Peyer's patch (tissue), 4 donors: Measurements from ENCODE around the gene GPS1. TPM values are rescaled to one million over a fixed set of nuclear protein-coding genes. Genes with fewer than 3 reads are reported as not detected.

Source experiments
- DNase-seq, 3 donors: peaks; one replicate each; pipeline ENCODE4 v3.0.0-alpha.2; 2017 to 2019
- H3K27ac ChIP-seq, 4 donors: fragments of 200-600 bp; sonication (generic); one replicate each; pipeline ENCODE4 v1.5.1; 2016 to 2019
- H3K27me3 ChIP-seq, 2 donors: fragments of 200-600 bp; sonication (generic); one replicate each; pipeline ENCODE4 v1.5.1; 2019
- H3K36me3 ChIP-seq, 3 donors: fragments of 200-600 bp; sonication (generic); one replicate each; pipeline ENCODE4 v1.5.1; 2016 to 2019
- H3K4me1 ChIP-seq, 4 donors: fragments of 200-600 bp; sonication (generic); one replicate each; pipeline ENCODE4 v1.5.1; 2016 to 2019
- H3K4me3 ChIP-seq, 4 donors: fragments of 200-600 bp; sonication (generic); 1 replicate in 3 of 4; 2 replicates in 1 of 4; pipeline ENCODE4 v1.5.1; 2016 to 2019; ENCODE audit warnings: mild to moderate bottlenecking in 1 of 4
- H3K9me3 ChIP-seq, 4 donors: fragments of 200-600 bp; sonication (generic); one replicate each; pipeline ENCODE4 v1.5.1; 2016 to 2019; ENCODE audit warnings: mild to moderate bottlenecking in 1 of 4
- CTCF ChIP-seq, 6 experiments: fragments of 450-650 bp in 4 of 6; fragments of 200-600 bp in 2 of 6; sonication (generic) in 1 of 6; IDR thresholded peaks; one replicate each; pipeline ENCODE4 v1.5.1; 2017 to 2019; ENCODE audit warnings: antibody characterized with exemption in 6 of 6, mild to moderate bottlenecking in 3 of 6, moderate library complexity in 1 of 6
- POLR2A ChIP-seq, 2 donors: fragments of 450-650 bp; IDR thresholded peaks; one replicate each; pipeline ENCODE4 v1.5.1; 2017; ENCODE audit warnings: antibody characterized with exemption in 2 of 2, mild to moderate bottlenecking in 2 of 2, moderate library complexity in 2 of 2
- total RNA-seq, 4 donors: library from RNA; depleted of rRNA; stranded (reverse); fragments of >200 nt; gene quantifications; one replicate each; pipeline ENCODE4 v1.1.0, GENCODE V29; 2016

GPS1 gene
- total RNA-seq, 4 donors from 2014 or later = 69.2 to 138 (median 88.5) TPM

- no peak for DNase-seq
- no peaks in the 10 kb centered on the region for H3K27me3 ChIP-seq
- H3K36me3 ChIP-seq = no peaks in the 10 kb centered on the region
- H3K9me3 ChIP-seq = no peaks in the 10 kb centered on the region
- TF ChIP-seq CTCF (IDR thresholded peaks at IDR 0.05) = no peak
- no peak for TF ChIP-seq POLR2A (IDR thresholded peaks at IDR 0.05)
- no peak overlapping the region for H3K27ac ChIP-seq
- peaks cover 0 to 10% (median 9%) of the 10 kb centered on the region in 4 donors for H3K4me1 ChIP-seq
- no peak overlapping the region for H3K4me3 ChIP-seq
These were observed 10.4 kb upstream of the GPS1 start for GRCh38 chr17:82041144-82041814.

DNA sequence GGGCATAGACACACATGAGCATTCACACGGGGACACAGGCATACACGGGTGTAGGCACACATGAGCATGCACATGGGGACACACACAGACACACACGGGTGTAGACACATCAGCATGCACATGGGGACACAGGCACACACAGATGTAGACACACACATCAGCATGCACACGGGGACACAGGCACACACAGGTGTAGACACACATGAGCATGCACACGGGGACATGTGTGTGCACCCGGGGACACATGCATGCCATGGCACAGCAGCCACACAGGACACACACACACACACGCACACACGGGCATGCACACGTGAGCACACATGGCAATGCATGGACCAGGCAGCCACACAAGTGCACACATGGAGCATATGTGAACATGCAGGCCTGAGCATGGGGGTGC lies 9.0 kb upstream of the GPS1 start:
- Histone ChIP-seq H3K4me1 (peaks cover 0 to 3% (median 2%) of the 10 kb centered on the region in 4 donors), H3K9me3 (no peaks in the 10 kb centered on the region), H3K4me3 (no peak overlapping the region), H3K27ac (no peak overlapping the region), H3K27me3 (no peaks in the 10 kb centered on the region), H3K36me3 (peaks cover 0 to 5% (median 0%) of the 10 kb centered on the region in 3 donors)
- no peak for TF ChIP-seq CTCF (IDR thresholded peaks at IDR 0.05)
- no peak for TF ChIP-seq POLR2A (IDR thresholded peaks at IDR 0.05)
- DNase-seq = no peak

- DNase-seq = no peak
- no peak overlapping the region for H3K27ac ChIP-seq
- H3K9me3 ChIP-seq = no peaks in the 10 kb centered on the region
- peaks cover 0 to 12% (median 0%) of the 10 kb centered on the region in 3 donors for H3K36me3 ChIP-seq
- H3K27me3 ChIP-seq = no peaks in the 10 kb centered on the region
- TF ChIP-seq POLR2A (IDR thresholded peaks at IDR 0.05) = no peak
- TF ChIP-seq CTCF (IDR thresholded peaks at IDR 0.05) = no peak
- no peak overlapping the region for H3K4me3 ChIP-seq
- no peaks in the 10 kb centered on the region for H3K4me1 ChIP-seq
These were observed 8.2 kb upstream of the GPS1 start for GRCh38 chr17:82043507-82043906.

DNA sequence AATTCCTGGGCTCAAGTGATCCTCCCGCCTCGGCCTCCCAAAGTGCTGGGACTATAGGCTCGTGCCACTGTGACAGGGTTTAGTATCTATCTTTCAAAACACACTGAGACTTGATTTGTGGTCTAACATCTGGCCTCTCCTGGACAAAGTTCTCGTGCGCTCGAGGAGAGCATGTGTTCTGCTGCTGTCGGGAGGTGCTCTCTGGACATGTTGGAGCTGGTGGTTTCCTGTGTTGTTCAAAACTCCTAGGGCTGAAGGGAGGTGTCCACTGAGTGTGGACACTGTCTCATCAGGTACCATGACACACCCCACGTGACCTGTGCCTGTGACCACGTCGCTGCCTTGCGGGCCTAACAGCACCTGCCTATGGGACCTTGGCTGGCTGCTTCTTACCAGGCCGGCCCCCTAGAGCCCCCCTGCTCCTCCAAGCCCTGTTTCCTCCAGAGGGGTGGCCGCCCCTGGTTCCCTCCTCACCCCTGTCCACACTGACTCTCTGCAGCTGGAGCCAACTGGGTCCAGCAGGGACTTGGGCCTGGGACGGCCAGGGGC lies 5.7 kb upstream of the GPS1 start:
- no peak for DNase-seq
- Histone ChIP-seq H3K4me1 (peaks cover 0 to 11% (median 8%) of the 10 kb centered on the region in 4 donors), H3K27me3 (no peaks in the 10 kb centered on the region), H3K9me3 (no peaks in the 10 kb centered on the region), H3K27ac (no peak overlapping the region), H3K36me3 (peaks cover 0 to 31% (median 0%) of the 10 kb centered on the region in 3 donors), H3K4me3 (no peak overlapping the region)
- no peak for TF ChIP-seq CTCF (IDR thresholded peaks at IDR 0.05)
- TF ChIP-seq POLR2A (IDR thresholded peaks at IDR 0.05) = no peak

GRCh38 chr17:82046903-82047302 lies 4.8 kb upstream of the GPS1 start:
- H3K36me3 ChIP-seq = peaks cover 0 to 31% (median 0%) of the 10 kb centered on the region in 3 donors
- no peak for TF ChIP-seq POLR2A (IDR thresholded peaks at IDR 0.05)
- no peak for TF ChIP-seq CTCF (IDR thresholded peaks at IDR 0.05)
- H3K27me3 ChIP-seq = no peaks in the 10 kb centered on the region
- no peaks in the 10 kb centered on the region for H3K9me3 ChIP-seq
- no peak overlapping the region for H3K4me3 ChIP-seq
- peaks cover 0 to 12% (median 11%) of the 10 kb centered on the region in 4 donors for H3K4me1 ChIP-seq
- H3K27ac ChIP-seq = no peak overlapping the region
- DNase-seq = no peak
